CMK (cell line): ENCODE results near the gene TMEM43.

ENCODE experiments used
- DNase-seq: peaks from one replicate; pipeline ENCODE4 v3.0.0-alpha.2; 2010; ENCODE audit warnings: low read depth

Gene TMEM43

DNA sequence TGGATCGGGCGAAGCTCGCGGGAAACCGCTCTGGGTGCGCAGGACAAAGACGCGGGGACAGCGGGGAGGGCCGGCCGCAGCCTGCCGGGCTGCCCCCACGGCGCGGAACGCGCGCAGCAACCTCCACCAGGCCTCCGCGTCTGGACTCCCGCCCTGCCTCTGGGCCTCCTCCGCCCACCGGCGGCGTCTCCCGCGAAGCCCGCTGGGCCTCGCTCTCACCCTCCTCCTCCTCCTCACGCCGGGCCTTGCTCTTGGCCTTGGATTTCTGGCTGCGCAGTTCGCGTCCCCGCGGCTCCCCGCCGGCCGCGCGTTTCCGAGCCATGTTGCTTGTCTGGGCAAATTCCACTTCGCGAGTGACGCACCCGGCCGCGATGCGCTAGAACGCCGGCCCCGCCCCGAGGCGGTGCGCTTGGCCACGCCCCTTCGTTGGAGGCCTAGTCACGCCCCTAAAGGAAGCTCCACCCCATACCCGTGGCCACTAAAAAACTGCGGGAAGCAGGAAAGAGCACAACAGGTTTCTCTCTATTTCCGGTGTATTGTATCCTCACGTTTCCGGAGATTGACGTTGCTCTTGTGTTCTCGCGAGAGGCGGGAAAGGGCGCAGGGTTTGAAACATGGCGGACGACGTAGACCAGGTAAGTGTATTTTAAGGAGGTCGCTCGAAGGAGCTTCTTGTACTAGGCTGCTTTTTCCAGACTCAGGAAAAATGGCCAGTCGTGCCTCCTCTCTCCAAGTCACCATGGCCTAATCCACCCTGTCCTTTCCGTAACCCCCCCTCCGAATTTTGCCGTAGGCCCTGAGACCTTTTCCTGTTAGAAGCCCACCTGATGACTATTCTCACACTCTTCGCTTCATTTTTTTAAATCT lies 53.6 kb downstream of the TMEM43 start, which contains the start of the genes LSM3 and XPC:
Gene LSM3 (plus strand): TSS at position 571 of the 867 bp plus-strand sequence. CDS start 44 bp downstream, at position 615.
Gene XPC (minus strand): TSS at position 355 of the 867 bp plus-strand sequence. CDS start 33 bp downstream, at position 322.
- peak; percentile 95 for DNase-seq

DNA sequence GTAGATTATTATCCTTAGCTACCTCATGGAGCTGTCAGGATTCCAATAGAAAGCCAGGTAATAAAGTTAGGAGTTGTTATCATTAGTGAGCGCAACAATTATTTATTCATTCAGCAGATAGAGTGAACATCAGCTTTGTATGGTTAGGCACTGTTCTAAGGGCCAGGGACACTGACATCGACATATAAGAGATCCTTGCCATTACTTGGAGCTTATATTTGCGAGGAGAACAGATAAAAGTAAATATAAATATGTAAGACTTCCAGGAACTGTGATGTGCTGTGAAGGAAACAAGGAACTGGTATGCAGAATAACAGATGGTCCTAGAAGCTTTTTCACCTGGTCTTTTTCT lies 54.2 kb downstream of the TMEM43 start:
- DNase-seq, result no peak

DNA sequence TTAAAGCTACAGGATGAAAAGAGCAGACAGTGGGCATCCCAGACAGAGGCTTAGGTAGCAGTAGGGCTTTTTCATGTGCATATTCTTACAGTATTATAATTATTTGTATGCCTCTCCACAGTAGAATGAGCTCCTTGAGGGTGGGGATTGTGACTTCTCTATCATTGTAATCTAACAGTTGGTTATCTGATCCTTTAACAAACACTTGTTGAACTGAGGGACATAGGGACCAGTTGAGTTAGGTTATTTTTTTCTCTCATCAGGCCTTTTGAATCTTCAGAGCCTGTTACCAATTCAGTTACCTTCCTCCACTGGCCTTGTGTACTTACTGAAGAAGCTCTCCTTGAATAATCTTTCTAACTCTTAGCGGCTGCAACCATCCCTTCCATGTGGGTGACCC lies 54.9 kb downstream of the TMEM43 start:
- DNase-seq, result no peak

DNA sequence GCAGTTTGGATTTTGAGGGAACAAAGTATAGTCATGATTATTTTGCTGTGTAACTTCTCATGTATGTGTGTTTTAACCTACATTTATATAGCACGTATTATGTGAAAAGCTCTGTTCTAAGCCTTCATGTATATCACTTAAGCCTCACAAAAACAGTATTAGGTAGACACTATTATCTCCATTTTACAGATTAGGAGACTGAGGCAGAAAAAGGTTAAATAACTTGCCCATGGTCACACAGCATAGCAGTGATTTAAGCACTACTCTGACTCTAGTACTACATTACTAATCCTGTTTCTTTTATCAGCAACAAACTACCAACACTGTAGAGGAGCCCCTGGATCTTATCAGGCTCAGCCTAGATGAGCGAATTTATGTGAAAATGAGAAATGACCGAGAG lies 56.4 kb downstream of the TMEM43 start:
- no peak for DNase-seq

DNA sequence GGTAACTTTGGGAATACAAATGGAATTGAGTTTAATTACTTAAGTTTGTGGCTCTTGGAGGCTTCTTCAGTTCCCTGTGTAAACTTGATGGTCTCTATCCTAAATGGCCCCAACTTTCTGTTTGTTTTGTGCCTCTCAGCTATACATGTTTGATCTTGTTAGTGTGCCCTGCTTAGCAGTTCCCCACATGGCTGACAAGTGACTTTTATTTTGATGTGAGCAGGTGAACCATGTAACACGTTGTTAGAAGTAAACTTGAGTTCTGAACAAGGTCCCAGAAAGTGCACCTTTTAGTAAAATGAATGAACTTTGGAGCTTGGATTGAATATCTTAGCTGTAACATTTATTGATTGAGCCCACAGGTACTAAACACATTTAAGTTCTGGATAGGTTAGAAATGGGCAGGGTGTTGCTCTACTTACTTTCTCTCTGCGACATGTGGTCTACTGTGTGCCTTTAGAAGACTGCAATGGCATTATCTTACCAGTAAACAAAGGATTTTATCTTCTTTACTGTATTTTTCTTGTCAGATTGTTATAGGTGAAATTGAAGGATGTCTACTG lies 58.2 kb downstream of the TMEM43 start:
- DNase-seq, result no peak

DNA sequence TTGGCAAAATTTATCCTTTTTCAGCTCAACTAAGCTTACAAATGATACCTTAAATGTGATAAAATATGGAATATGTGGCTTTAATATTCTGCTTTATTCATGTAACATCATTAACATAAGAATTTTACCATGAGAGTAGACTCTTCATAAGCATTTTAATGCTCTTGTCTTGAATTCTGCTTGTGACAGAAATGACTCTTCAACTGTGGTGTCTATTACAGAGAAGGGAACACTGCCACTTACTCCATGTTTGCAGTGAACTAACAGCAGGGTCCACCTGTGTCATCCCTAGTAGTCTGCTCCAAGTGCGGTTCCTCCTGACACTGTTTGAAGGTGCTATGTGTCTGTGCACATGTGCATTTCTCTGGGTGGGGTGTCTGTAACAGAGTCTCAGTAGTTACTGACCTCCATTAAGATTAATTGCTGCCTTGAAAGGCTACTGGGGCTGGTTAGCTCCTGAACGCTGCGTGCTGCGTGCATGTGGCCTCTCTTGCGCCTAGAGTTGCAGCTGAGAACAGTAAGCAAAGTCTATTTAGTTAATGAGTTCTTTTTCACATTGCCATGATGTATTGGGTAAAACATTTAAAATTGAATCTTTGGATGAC lies 62.1 kb downstream of the TMEM43 start:
- no peak for DNase-seq

DNA sequence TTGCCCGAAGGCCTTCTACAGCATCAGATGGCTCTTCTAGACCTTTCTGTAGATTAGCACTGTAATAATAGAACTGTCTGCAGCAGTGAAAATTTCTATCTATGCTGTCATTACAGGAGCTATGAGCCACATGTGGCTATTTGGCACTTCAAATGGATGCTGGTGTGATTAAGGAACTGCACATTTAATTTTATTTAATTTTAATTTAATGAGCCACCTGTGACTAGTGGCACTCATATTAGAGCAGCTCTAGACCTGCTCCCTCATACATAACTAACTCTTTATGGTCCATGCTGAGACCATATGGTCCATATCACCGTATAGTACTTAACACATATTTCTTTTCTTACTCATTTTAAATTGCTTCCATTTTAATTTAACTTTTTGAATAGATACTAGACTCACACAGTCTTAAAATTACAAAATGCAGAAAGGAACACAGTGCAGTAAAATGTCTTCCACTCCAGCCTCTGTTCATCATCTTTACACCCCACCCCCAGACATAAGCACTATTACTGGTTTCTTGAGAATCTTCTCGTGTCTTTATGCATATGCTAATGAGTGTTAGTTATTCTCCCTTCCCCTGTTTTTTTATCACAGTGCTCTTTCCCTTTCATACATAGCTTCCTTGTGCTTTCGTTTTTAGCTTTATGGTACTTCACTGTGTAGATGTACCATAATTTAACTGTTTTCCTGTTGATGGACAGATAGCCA lies 63.3 kb downstream of the TMEM43 start:
- DNase-seq, result no peak
